ENCODE measurements around the gene WDR55. TPM values are rescaled to one million over a fixed set of nuclear protein-coding genes. Genes with fewer than 3 reads are reported as not detected.

The WDR55 gene
- total and polyA plus RNA-seq, 2 of the 8 experiments (the other 6 are each of a cell fraction or from before 2014, with no cell fraction given): 15.3 to 22.7 TPM

- TF ChIP-seq KDM5A (IDR thresholded peaks at IDR 0.05; ENCODE audit: low read length) (no peak), SP1 (IDR thresholded peaks at IDR 0.05; ENCODE audit: low read depth, low read length) (peak; percentile 24; the same call in 1 of the 2 replicates), MAX (IDR thresholded peaks at IDR 0.05) (peak; percentile 84), CTBP2 (IDR thresholded peaks at IDR 0.05; ENCODE audit: borderline replicate concordance, insufficient read depth, insufficient read length, low read length) (no peak), FOSL1 (IDR thresholded peaks at IDR 0.05; ENCODE audit: insufficient read depth, low read depth, low read length) (no peak), YY1 (IDR thresholded peaks at IDR 0.05; ENCODE audit: low read depth, low read length) (0 out of 2 replicates have a peak, but pooled peaks have one; percentile 37), SRF (IDR thresholded peaks at IDR 0.05; ENCODE audit: low read depth, low read length) (no peak), SAP30 (IDR thresholded peaks at IDR 0.05; ENCODE audit: insufficient read depth, insufficient replicate concordance, low read length) (no peak), SUZ12 (IDR thresholded peaks at IDR 0.05; ENCODE audit: low read length) (no peak), EZH2 (IDR thresholded peaks at IDR 0.05; ENCODE audit: low read depth, low read length, severe bottlenecking) (no peak), POLR2AphosphoS5 (IDR thresholded peaks at IDR 0.05; ENCODE audit: low read depth, low read length) (peak; percentile 74; the same call in 1 of the 2 replicates), TBP (IDR thresholded peaks at IDR 0.05; ENCODE audit: low read depth, low read length) (peak; percentile 76; the same call in 1 of the 2 replicates), BCL11A (IDR thresholded peaks at IDR 0.05; ENCODE audit: low read depth in 2 of 2, low read length in 2 of 2) (no peak), USF2 (IDR thresholded peaks at IDR 0.05; ENCODE audit: low read length) (no peak), HDAC2 (IDR thresholded peaks at IDR 0.05; ENCODE audit: borderline replicate concordance in 1 of 2, low read depth in 2 of 2, low read length in 2 of 2) (peak; percentile 8 to 62; a peak in 1 of 4 replicates), CREB1 (IDR thresholded peaks at IDR 0.05) (0 out of 2 replicates have a peak, but pooled peaks have one; percentile 31), TAF1 (IDR thresholded peaks at IDR 0.05; ENCODE audit: low read depth, low read length) (peak; percentile 70; the same call in 1 of the 2 replicates), ZNF274 (IDR thresholded peaks at IDR 0.05; ENCODE audit: borderline replicate concordance, extremely low read depth, low read length) (no peak), RAD21 (IDR thresholded peaks at IDR 0.05 in 1 of 2, conservative IDR thresholded peaks at IDR 0.05 in 1 of 2; ENCODE audit: low read depth in 2 of 2, low read length in 2 of 2) (peak; percentile 51 to 60), CHD2 (IDR thresholded peaks at IDR 0.05; ENCODE audit: low read length) (no peak), GTF2F1 (IDR thresholded peaks at IDR 0.05; ENCODE audit: borderline replicate concordance, low read depth, low read length) (no peak)
These were observed 25.3 kb upstream of the WDR55 start, which contains the start of gene TMCO6 (continued) for GRCh38 chr5:140639148-140639981.

All from H1 (cell line).